ENCODE measurements around the gene SLC4A5.

Gene SLC4A5

GRCh38 chr2:74328074-74328473 lies 15.1 kb downstream of the SLC4A5 start:
- H3K36me3 ChIP-seq = peaks cover 0 to 15% (median 4%) of the 10 kb centered on the region in 11 experiments; a peak in 7 of 22 replicates
- H3K4me2 ChIP-seq = 0 out of 22 replicates have a peak overlapping the region, but pooled peaks of 1 of the 11 experiments have one; percentile 7
- H4K20me1 ChIP-seq = no peaks in the 10 kb centered on the region
- H3K4me3 ChIP-seq = no peak overlapping the region
- no peak overlapping the region for H3K9ac ChIP-seq
- TF ChIP-seq Cebpa-rat (IDR thresholded peaks at IDR 0.05) = no peak
- H3K9me3 ChIP-seq (replicated peaks in 1 of 11) = no peaks in the 10 kb centered on the region
- no peak overlapping the region for H3K27ac ChIP-seq
- H3K4me1 ChIP-seq = no peaks in the 10 kb centered on the region
- H3K27me3 ChIP-seq = no peaks in the 10 kb centered on the region

DNA sequence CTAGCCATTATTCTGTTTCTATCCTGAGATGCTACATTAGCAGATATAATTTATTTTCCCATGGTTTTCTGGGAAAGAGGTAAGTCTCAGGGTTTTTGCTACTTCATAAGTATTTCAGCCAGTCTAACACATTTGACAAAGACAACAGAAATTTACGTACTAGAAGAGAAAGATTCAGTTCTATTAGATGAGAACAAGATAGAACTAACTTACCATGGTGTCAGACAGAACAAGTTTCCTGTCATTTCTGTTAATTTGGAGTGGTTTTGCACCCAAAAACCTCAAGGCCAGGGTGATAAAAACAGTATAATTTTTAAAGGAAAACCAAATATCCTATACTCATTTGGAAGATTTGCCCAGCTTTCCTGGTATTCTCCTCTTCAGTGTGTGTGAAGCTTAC lies 15.6 kb downstream of the SLC4A5 start:
- Histone ChIP-seq H3K4me1 (no peaks in the 10 kb centered on the region), H3K9ac (no peak overlapping the region), H3K36me3 (peaks cover 0 to 11% (median 4%) of the 10 kb centered on the region in 11 experiments; a peak in 7 of 22 replicates), H4K20me1 (no peaks in the 10 kb centered on the region), H3K4me3 (no peak overlapping the region), H3K9me3 (replicated peaks in 1 of 11) (no peaks in the 10 kb centered on the region), H3K27me3 (no peaks in the 10 kb centered on the region), H3K27ac (no peak overlapping the region), H3K4me2 (no peak overlapping the region)
- no peak for TF ChIP-seq Cebpa-rat (IDR thresholded peaks at IDR 0.05)

DNA sequence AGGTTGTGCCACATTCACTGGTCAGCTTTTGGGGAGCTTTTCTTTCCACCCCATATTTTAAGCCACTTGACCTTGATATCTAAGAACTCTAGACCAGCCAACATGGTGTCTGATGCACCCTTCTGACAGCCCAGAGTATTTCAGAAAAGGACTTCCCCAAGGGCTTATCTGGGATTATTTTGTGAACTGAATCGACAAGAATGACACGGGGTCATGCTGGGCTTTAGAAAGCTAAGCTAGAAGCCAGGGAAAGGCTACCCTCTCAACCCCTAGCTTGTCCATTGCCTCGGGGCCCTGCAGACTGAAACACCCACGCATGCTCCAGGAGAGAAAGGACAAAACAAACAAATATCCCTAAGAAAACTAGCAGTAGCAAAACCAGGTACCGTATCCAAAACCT lies 16.0 kb downstream of the SLC4A5 start:
- no peaks in the 10 kb centered on the region for H3K4me1 ChIP-seq
- no peaks in the 10 kb centered on the region for H4K20me1 ChIP-seq
- H3K36me3 ChIP-seq = peaks cover 0 to 11% (median 4%) of the 10 kb centered on the region in 11 experiments; a peak in 6 of 22 replicates

GRCh38 chr2:74325815-74326214 lies 17.4 kb downstream of the SLC4A5 start:
- H3K4me3 ChIP-seq = no peak overlapping the region

More for the DNA sequence above, 16.0 kb downstream of the SLC4A5 start:
- H3K9me3 ChIP-seq (replicated peaks in 1 of 11) = no peaks in the 10 kb centered on the region
- no peak overlapping the region for H3K4me2 ChIP-seq
- H3K27ac ChIP-seq = no peak overlapping the region
- no peak overlapping the region for H3K4me3 ChIP-seq
- no peaks in the 10 kb centered on the region for H3K27me3 ChIP-seq
- no peak for TF ChIP-seq Cebpa-rat (IDR thresholded peaks at IDR 0.05)
- H3K9ac ChIP-seq = no peak overlapping the region

DNA sequence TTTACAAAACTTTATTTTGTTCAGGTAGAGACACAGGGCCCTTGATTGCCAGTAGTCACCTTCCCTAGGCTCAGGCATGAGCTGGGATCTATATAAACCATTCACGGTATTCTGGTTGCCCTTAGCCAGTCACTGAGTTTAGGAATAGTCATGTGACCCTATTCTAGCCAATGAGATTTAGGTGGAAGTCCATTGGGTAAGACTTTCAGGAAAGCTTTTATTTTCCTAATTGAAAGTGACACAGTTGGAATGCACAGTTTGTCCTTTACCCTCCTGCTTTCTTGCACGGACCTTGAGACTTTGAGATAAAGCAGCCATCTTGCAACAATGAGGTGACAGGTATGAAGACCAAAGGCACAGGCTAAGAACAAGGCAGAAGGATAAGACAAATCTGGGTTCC lies 21.5 kb downstream of the SLC4A5 start:
- Histone ChIP-seq H3K9ac (no peak overlapping the region), H3K27me3 (no peaks in the 10 kb centered on the region)

More at GRCh38 chr2:74325815-74326214, 17.4 kb downstream of the SLC4A5 start:
- Histone ChIP-seq H3K4me2 (no peak overlapping the region), H3K9ac (no peak overlapping the region), H4K20me1 (no peaks in the 10 kb centered on the region), H3K4me1 (no peaks in the 10 kb centered on the region), H3K36me3 (peaks cover 0 to 8% (median 0%) of the 10 kb centered on the region in 11 experiments; a peak in 5 of 22 replicates), H3K27ac (no peak overlapping the region), H3K9me3 (replicated peaks in 1 of 11) (0 out of 22 replicates have a peak, but pooled peaks cover 0 to 4% (median 0%) of the 10 kb centered on the region in 11 experiments), H3K27me3 (no peaks in the 10 kb centered on the region)
- TF ChIP-seq Cebpa-rat (IDR thresholded peaks at IDR 0.05) = no peak

GRCh38 chr2:74317701-74318100 lies 25.5 kb downstream of the SLC4A5 start:
- Histone ChIP-seq H3K4me1 (no peaks in the 10 kb centered on the region), H3K9me3 (replicated peaks in 1 of 11) (0 out of 22 replicates have a peak, but pooled peaks cover 0 to 4% (median 0%) of the 10 kb centered on the region in 11 experiments), H3K4me2 (no peak overlapping the region), H3K4me3 (no peak overlapping the region), H3K36me3 (peaks cover 0 to 7% (median 0%) of the 10 kb centered on the region in 11 experiments; a peak in 2 of 22 replicates), H3K27ac (no peak overlapping the region), H3K9ac (no peak overlapping the region), H3K27me3 (no peaks in the 10 kb centered on the region), H4K20me1 (no peaks in the 10 kb centered on the region)
- TF ChIP-seq Cebpa-rat (IDR thresholded peaks at IDR 0.05) = no peak

More for the DNA sequence above, 21.5 kb downstream of the SLC4A5 start:
- H3K4me2 ChIP-seq = no peak overlapping the region
- TF ChIP-seq Cebpa-rat (IDR thresholded peaks at IDR 0.05) = no peak
- H4K20me1 ChIP-seq = no peaks in the 10 kb centered on the region
- no peak overlapping the region for H3K27ac ChIP-seq
- no peaks in the 10 kb centered on the region for H3K4me1 ChIP-seq
- 0 out of 22 replicates have a peak, but pooled peaks cover 0 to 4% (median 0%) of the 10 kb centered on the region in 11 experiments for H3K9me3 ChIP-seq (replicated peaks in 1 of 11)
- no peak overlapping the region for H3K4me3 ChIP-seq
- no peaks in the 10 kb centered on the region for H3K36me3 ChIP-seq

- no peak for TF ChIP-seq Cebpa-rat (IDR thresholded peaks at IDR 0.05)
- no peak overlapping the region for H3K4me2 ChIP-seq
- no peak overlapping the region for H3K27ac ChIP-seq
- H4K20me1 ChIP-seq = no peaks in the 10 kb centered on the region
- H3K27me3 ChIP-seq = no peaks in the 10 kb centered on the region
- H3K4me1 ChIP-seq = no peaks in the 10 kb centered on the region
- 0 out of 22 replicates have a peak, but pooled peaks cover 0 to 2% (median 0%) of the 10 kb centered on the region in 11 experiments for H3K9me3 ChIP-seq (replicated peaks in 1 of 11)
- no peak overlapping the region for H3K4me3 ChIP-seq
- no peak overlapping the region for H3K9ac ChIP-seq
- peaks cover 0 to 7% (median 0%) of the 10 kb centered on the region in 11 experiments; a peak in 3 of 22 replicates for H3K36me3 ChIP-seq
These were observed 26.5 kb downstream of the SLC4A5 start for GRCh38 chr2:74316627-74317295.

DNA sequence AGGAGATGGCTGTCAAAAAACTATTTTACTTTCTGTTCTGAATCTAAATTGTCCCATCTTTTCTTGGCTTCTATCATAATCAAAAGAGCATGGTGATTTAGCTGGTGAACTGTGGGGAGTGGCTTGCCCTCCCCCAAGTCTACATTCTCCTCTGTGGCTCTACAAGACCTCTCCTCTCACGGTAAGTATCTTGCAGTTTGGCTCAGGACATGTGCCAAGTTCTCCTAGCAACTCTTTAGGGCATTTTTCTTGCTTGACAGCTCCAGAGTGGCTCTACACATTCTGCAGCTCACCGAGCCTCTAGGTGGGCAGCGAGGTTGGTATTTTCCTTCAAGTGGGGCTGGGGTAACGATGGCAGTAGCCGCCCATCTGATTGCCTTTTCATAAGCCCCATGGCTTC lies 29.1 kb downstream of the SLC4A5 start:
- peaks cover 0 to 7% (median 0%) of the 10 kb centered on the region in 11 experiments; a peak in 3 of 22 replicates for H3K36me3 ChIP-seq
- no peak overlapping the region for H3K9ac ChIP-seq
- no peak overlapping the region for H3K4me2 ChIP-seq
- no peak overlapping the region for H3K4me3 ChIP-seq
- H4K20me1 ChIP-seq = no peaks in the 10 kb centered on the region
- H3K4me1 ChIP-seq = no peaks in the 10 kb centered on the region
- no peak for TF ChIP-seq Cebpa-rat (IDR thresholded peaks at IDR 0.05)
- no peaks in the 10 kb centered on the region for H3K9me3 ChIP-seq (replicated peaks in 1 of 11)
- H3K27me3 ChIP-seq = no peaks in the 10 kb centered on the region
- no peak overlapping the region for H3K27ac ChIP-seq

- H3K27me3 ChIP-seq = no peaks in the 10 kb centered on the region
- H3K27ac ChIP-seq = no peak overlapping the region
- no peak for TF ChIP-seq Cebpa-rat (IDR thresholded peaks at IDR 0.05)
- H4K20me1 ChIP-seq = no peaks in the 10 kb centered on the region
- no peaks in the 10 kb centered on the region for H3K4me1 ChIP-seq
- no peak overlapping the region for H3K4me3 ChIP-seq
- H3K36me3 ChIP-seq = peaks cover 0 to 7% (median 0%) of the 10 kb centered on the region in 11 experiments; a peak in 3 of 22 replicates
- no peaks in the 10 kb centered on the region for H3K9me3 ChIP-seq (replicated peaks in 1 of 11)
- H3K4me2 ChIP-seq = no peak overlapping the region
- no peak overlapping the region for H3K9ac ChIP-seq
These were observed 29.7 kb downstream of the SLC4A5 start for GRCh38 chr2:74313497-74313896.

DNA sequence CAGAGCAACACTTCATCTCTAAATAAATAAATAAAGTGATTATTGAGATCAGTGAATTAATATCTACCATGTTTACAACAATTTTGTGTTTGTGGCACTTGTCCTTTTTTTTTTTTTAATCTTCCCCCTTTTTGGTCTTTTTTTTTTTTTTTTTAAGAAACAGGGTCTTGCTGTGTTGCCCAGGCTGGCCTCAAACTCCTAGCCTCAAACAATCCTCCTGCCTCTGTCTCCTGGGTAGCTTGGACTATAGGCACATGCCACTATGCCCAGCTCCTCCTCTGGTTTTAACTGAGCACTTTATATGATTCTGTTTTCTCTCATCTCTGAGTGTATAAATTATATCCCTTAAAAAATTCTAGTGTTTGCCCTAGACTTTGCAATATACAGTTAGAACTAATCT lies 30.3 kb downstream of the SLC4A5 start:
- no peak for TF ChIP-seq Cebpa-rat (IDR thresholded peaks at IDR 0.05)
- H3K27me3 ChIP-seq = no peaks in the 10 kb centered on the region
- H3K9me3 ChIP-seq (replicated peaks in 1 of 11) = no peaks in the 10 kb centered on the region
- no peak overlapping the region for H3K4me3 ChIP-seq
- no peaks in the 10 kb centered on the region for H3K4me1 ChIP-seq
- no peak overlapping the region for H3K4me2 ChIP-seq
- no peak overlapping the region for H3K9ac ChIP-seq
- H3K27ac ChIP-seq = no peak overlapping the region
- H3K36me3 ChIP-seq = peaks cover 0 to 7% (median 0%) of the 10 kb centered on the region in 11 experiments; a peak in 3 of 22 replicates
- H4K20me1 ChIP-seq = no peaks in the 10 kb centered on the region

Data from BLaER1 treated with 17β-estradiol and CSF1 and Interleukin-3, amounts not matched to agents 10 nM and 100 nM (cell line).